HCT116 (cell line): ENCODE measurements around the gene C5orf34. TPM values are rescaled to one million over a fixed set of nuclear protein-coding genes. Genes with fewer than 3 reads are reported as not detected.

Experiments used
- ATAC-seq: fragments of 200-7000 bp; cut with Tn5 transposase; 2 replicates; pipeline ENCODE4 v1.9.1; 2020; ENCODE audit warnings: mild to moderate bottlenecking, moderate library complexity
- BruUV-seq: library from RNA; stranded (reverse); fragments of 400-500 nt; replicated peaks from 2 replicates; lab custom pipeline; 2021; lab: Mats Ljungman, UMichigan
- CTCF ChIA-PET: fragments of 300-600 bp; sonication (Branson Sonifier 250); formaldehyde crosslinking; loops from one replicate; lab custom pipeline; 2021; ENCODE audit warnings: antibody characterized with exemption; lab: Charles Lee
- POLR2A ChIA-PET: fragments of 300-600, 350-600 bp; sonication (Branson Sonifier 250); formaldehyde crosslinking; loops from one replicate; lab custom pipeline; 2021; ENCODE audit warnings: antibody characterized with exemption; lab: Charles Lee
- RAD21 ChIA-PET, 2 experiments: fragments of 300-600 bp; sonication (Branson Sonifier 250); formaldehyde crosslinking; loops; one replicate each; lab custom pipeline; 2023; ENCODE audit warnings: low total read pairs in 2 of 2; ENCODE audit not compliant: uncharacterized antibody in 2 of 2, unreplicated experiment in 2 of 2, low non-redundant PET in 1 of 2; lab: Charles Lee
- DNase-seq: peaks from one replicate; pipeline ENCODE4 v3.0.0-alpha.2; 2010; ENCODE audit warnings: low read depth, low spot score
- H2AFZ ChIP-seq: fragments of 200-600 bp; shearing (Covaris generic), sonication (generic); 2 replicates; pipeline ENCODE4 v1.6.1; 2017; ENCODE audit warnings: low read depth, mixed run types, mixed read lengths, antibody characterized with exemption, low read length; ENCODE audit not compliant: poor library complexity, severe bottlenecking
- H3K27ac ChIP-seq: 2 replicates; pipeline ENCODE4 v1.5.1; 2012; ENCODE audit warnings: low read depth, low read length
- H3K27me3 ChIP-seq: fragments of 200-600 bp; sonication (generic); 2 replicates; pipeline ENCODE4 v1.6.1; 2016; ENCODE audit warnings: mixed run types, low read length, mixed read lengths; ENCODE audit not compliant: insufficient read depth
- H3K36me3 ChIP-seq, 2 experiments: fragments of 200-500 bp in 1 of 2; fragments of 200-600 bp in 1 of 2; sonication (Bioruptor generic) in 1 of 2; sonication (generic) in 1 of 2; 2 replicates each; pipeline versions ENCODE4 v1.5.1 to v1.6.1; 2014 to 2016; ENCODE audit warnings: low read length in 2 of 2, inconsistent platforms in 1 of 2, mixed read lengths in 1 of 2, mixed run types in 1 of 2; ENCODE audit not compliant: insufficient read depth in 2 of 2, control insufficient read depth in 1 of 2
- H3K4me1 ChIP-seq, 2 experiments: fragments of 200-600 bp in 1 of 2; sonication (generic) in 1 of 2; 2 replicates each; pipeline versions ENCODE4 v1.5.1 to v1.6.1; 2012 to 2017; ENCODE audit warnings: low read length in 2 of 2, inconsistent platforms in 1 of 2, mild to moderate bottlenecking in 1 of 2, mixed read lengths in 1 of 2, mixed run types in 1 of 2, moderate library complexity in 1 of 2; ENCODE audit not compliant: insufficient read depth in 2 of 2, control insufficient read depth in 1 of 2
- H3K4me2 ChIP-seq: fragments of 200-600 bp; sonication (generic); 2 replicates; pipeline ENCODE4 v1.6.1; 2017; ENCODE audit warnings: mixed run types, low read length, mixed read lengths
- H3K4me3 ChIP-seq, 2 experiments: fragments of 200-600 bp in 1 of 2; sonication (generic) in 1 of 2; replicated peaks in 1 of 2; 2 replicates each; pipeline ENCODE4 v1.5.1; 2011 to 2016; ENCODE audit warnings: low read length in 2 of 2, control low read depth in 1 of 2, low read depth in 1 of 2, mild to moderate bottlenecking in 1 of 2, mixed read lengths in 1 of 2, mixed run types in 1 of 2
- H3K79me2 ChIP-seq: fragments of 200-600 bp; sonication (generic); 2 replicates; pipeline ENCODE4 v1.6.1; 2017; ENCODE audit warnings: mild to moderate bottlenecking, mixed run types, low read length, moderate library complexity, mixed read lengths; ENCODE audit not compliant: insufficient read depth
- H3K9ac ChIP-seq: fragments of 200-600 bp; sonication (generic); 2 replicates; pipeline ENCODE4 v1.6.1; 2016; ENCODE audit warnings: low read length, mixed read lengths
- H3K9me2 ChIP-seq: fragments of 200-600 bp; sonication (generic), shearing (Covaris generic); 2 replicates; pipeline ENCODE4 v1.6.1; 2017; ENCODE audit warnings: mixed run types, mild to moderate bottlenecking, moderate library complexity; ENCODE audit not compliant: insufficient read depth
- H3K9me3 ChIP-seq, 2 experiments: fragments of 200-500 bp in 1 of 2; fragments of 200-600 bp in 1 of 2; sonication (Bioruptor generic) in 1 of 2; sonication (generic) in 1 of 2; 2 replicates each; pipeline ENCODE4 v1.6.1; 2014 to 2017; ENCODE audit warnings: low read length in 2 of 2, mixed read lengths in 2 of 2, inconsistent platforms in 1 of 2, low read depth in 1 of 2, mild to moderate bottlenecking in 1 of 2, mixed run types in 1 of 2, moderate library complexity in 1 of 2; ENCODE audit not compliant: control insufficient read depth in 1 of 2, insufficient read depth in 1 of 2
- H4K20me1 ChIP-seq: fragments of 200-600 bp; sonication (generic), shearing (Covaris generic); 2 replicates; pipeline ENCODE4 v1.6.1; 2017; ENCODE audit warnings: mixed run types, mild to moderate bottlenecking, moderate library complexity; ENCODE audit not compliant: insufficient read depth
- ATF3 ChIP-seq: IDR thresholded peaks from 2 replicates; pipeline ENCODE4 v1.6.1; 2012
- CBX3 ChIP-seq: IDR thresholded peaks from 2 replicates; pipeline ENCODE4 v1.6.1; 2012; ENCODE audit warnings: low read depth
- CEBPB ChIP-seq: IDR thresholded peaks from 2 replicates; pipeline ENCODE4 v1.6.1; 2012; ENCODE audit warnings: low read depth
- ELF1 ChIP-seq: IDR thresholded peaks from 2 replicates; pipeline ENCODE4 v1.6.1; 2012; ENCODE audit warnings: low read depth, borderline replicate concordance
- EZH2 ChIP-seq: fragments of 200-600 bp; sonication (generic); IDR thresholded peaks from 2 replicates; pipeline ENCODE4 v1.6.1; 2017; ENCODE audit warnings: antibody characterized with exemption, mixed run types
- EZH2phosphoT487 ChIP-seq: fragments of 200-600 bp; IDR thresholded peaks from 2 replicates; pipeline ENCODE4 v1.6.1; 2018; ENCODE audit warnings: antibody characterized with exemption, borderline replicate concordance
- JUND ChIP-seq: IDR thresholded peaks from 2 replicates; pipeline ENCODE4 v1.6.1; 2012
- MAX ChIP-seq: IDR thresholded peaks from 2 replicates; pipeline ENCODE4 v1.6.1; 2012
- POLR2AphosphoS5 ChIP-seq: IDR thresholded peaks from 2 replicates; pipeline ENCODE4 v1.6.1; 2011; ENCODE audit warnings: mild to moderate bottlenecking, low read depth, low read length, moderate library complexity
- RAD21 ChIP-seq: IDR thresholded peaks from 2 replicates; pipeline ENCODE4 v1.6.1; 2012; ENCODE audit warnings: low read depth, mild to moderate bottlenecking
- REST ChIP-seq: IDR thresholded peaks from 2 replicates; pipeline ENCODE4 v1.6.1; 2012; ENCODE audit warnings: low read depth
- SP1 ChIP-seq: IDR thresholded peaks from 2 replicates; pipeline ENCODE4 v1.6.1; 2012; ENCODE audit warnings: low read depth
- SRF ChIP-seq: IDR thresholded peaks from 2 replicates; pipeline ENCODE4 v1.6.1; 2012; ENCODE audit warnings: low read depth
- TCF7L2 ChIP-seq: IDR thresholded peaks from 2 replicates; pipeline ENCODE4 v1.7.0; 2011; ENCODE audit warnings: borderline replicate concordance, inconsistent platforms; ENCODE audit not compliant: insufficient read depth, insufficient read length; ENCODE audit errors: extremely low read depth
- YY1 ChIP-seq: IDR thresholded peaks from 2 replicates; pipeline ENCODE4 v1.6.1; 2011; ENCODE audit warnings: low read length, low read depth, moderate library complexity, mild to moderate bottlenecking; ENCODE audit not compliant: insufficient replicate concordance; ENCODE audit errors: extremely low read depth
- ZBTB33 ChIP-seq: IDR thresholded peaks from 2 replicates; pipeline ENCODE4 v1.6.1; 2011; ENCODE audit warnings: mild to moderate bottlenecking, low read length, moderate library complexity; ENCODE audit not compliant: insufficient replicate concordance; ENCODE audit errors: extremely low read depth
- ZFX ChIP-seq: fragments of 450-650 bp; IDR thresholded peaks from 2 replicates; pipeline ENCODE4 v1.6.1; 2017
- intact Hi-C: fragments of 100-400 bp; cut with micrococcal nuclease; formaldehyde crosslinking; loops from 2 replicates; pipeline ENCODE4 v1.10.0; 2022
- total RNA-seq: library from RNA; stranded (reverse); gene quantifications from one replicate; pipeline ENCODE4 v1.2.1, GENCODE V29; 2021; ENCODE audit not compliant: unreplicated experiment

C5orf34 gene
- total RNA-seq, 1 experiment from 2014 or later = 4.8 TPM

- Histone ChIP-seq H3K79me2 (no peaks in the 10 kb centered on the region), H3K4me2 (no peak overlapping the region), H3K4me3 (no peak overlapping the region), H3K9me2 (no peaks in the 10 kb centered on the region), H3K9me3 (no peaks in the 10 kb centered on the region), H3K9ac (no peak overlapping the region), H3K4me1 (0 out of 4 replicates have a peak, but pooled peaks cover 0 to 2% of the 10 kb centered on the region in 2 experiments), H4K20me1 (no peaks in the 10 kb centered on the region), H2AFZ (no peak overlapping the region), H3K27me3 (no peaks in the 10 kb centered on the region), H3K27ac (no peak overlapping the region), H3K36me3 (no peaks in the 10 kb centered on the region)
- ATAC-seq = no peak
- ChIA-PET POLR2A (no interaction called here), RAD21 (no interaction called here), CTCF (no interaction called here)
- TF ChIP-seq EZH2 = no peak
- TF ChIP-seq ELF1 = no peak
- TF ChIP-seq YY1 = no peak
- no peak for TF ChIP-seq ATF3
- no peak for TF ChIP-seq JUND
- TF ChIP-seq REST = no peak
- no peak for TF ChIP-seq SP1
- TF ChIP-seq CBX3 = no peak
- no peak for TF ChIP-seq RAD21
- TF ChIP-seq POLR2AphosphoS5 = no peak
- TF ChIP-seq TCF7L2 = no peak
- TF ChIP-seq SRF = no peak
- TF ChIP-seq ZBTB33 = no peak
- no peak for TF ChIP-seq CEBPB
- TF ChIP-seq MAX = no peak
- TF ChIP-seq EZH2phosphoT487 = no peak
- no peak for TF ChIP-seq ZFX
- intact Hi-C loops = no loop called here
- DNase-seq = no peak
- no TSS peak for BruUV-seq
Observed at GRCh38 chr5:43563321-43563720, 48.4 kb upstream of the C5orf34 start.
